NT2/D1 (cell line): Measurements from ENCODE around the gene PRMT7.

Experiments used
- SUZ12 ChIP-seq: IDR thresholded peaks from 2 replicates; pipeline ENCODE4 v1.6.1; 2011; ENCODE audit not compliant: insufficient read length, insufficient read depth; ENCODE audit errors: extremely low read depth
- YY1 ChIP-seq: IDR thresholded peaks from 2 replicates; pipeline ENCODE4 v1.6.1; 2011; ENCODE audit not compliant: insufficient read length, insufficient read depth
- ZNF274 ChIP-seq: IDR thresholded peaks from 2 replicates; pipeline ENCODE4 v1.6.1; 2011; ENCODE audit warnings: mild to moderate bottlenecking, low read depth, low read length

GRCh38 chr16:68292425-68292824 is 18.4 kb upstream of the PRMT7 start:
- TF ChIP-seq ZNF274, result no peak
- no peak for TF ChIP-seq YY1
- no peak for TF ChIP-seq SUZ12
